CD8-positive, alpha-beta memory T cell (primary cell): ENCODE results near the gene SYT9. TPM values are rescaled to one million over a fixed set of nuclear protein-coding genes. Genes with fewer than 3 reads are reported as not detected.

ENCODE experiments used
- CTCF ChIA-PET: fragments of 350-600 bp; sonication (Branson Sonifier 250); formaldehyde crosslinking; loops from one replicate; lab custom pipeline; 2021; ENCODE audit warnings: antibody characterized with exemption; lab: Charles Lee
- POLR2A ChIA-PET: fragments of 350-600 bp; sonication (Branson Sonifier 250); formaldehyde crosslinking; loops from one replicate; lab custom pipeline; 2021; ENCODE audit warnings: antibody characterized with exemption; lab: Charles Lee
- DNase-seq, 5 donors: peaks; one replicate each; pipeline versions ENCODE4 v3.0.0 to v3.0.0-alpha.2; 2020 to 2022; ENCODE audit warnings: mixed read lengths in 1 of 5
- H3K27ac ChIP-seq: one replicate; pipeline ENCODE4 v1.7.0; 2013; ENCODE audit warnings: low read depth, mild to moderate bottlenecking, low read length, moderate library complexity
- H3K27me3 ChIP-seq: 2 replicates; pipeline ENCODE4 v1.7.0; 2013; ENCODE audit warnings: low read length, mild to moderate bottlenecking; ENCODE audit not compliant: insufficient read depth, poor library complexity, severe bottlenecking
- H3K36me3 ChIP-seq: 2 replicates; pipeline ENCODE4 v1.7.0; 2013; ENCODE audit warnings: mild to moderate bottlenecking, low read length, moderate library complexity; ENCODE audit not compliant: insufficient read depth
- H3K4me1 ChIP-seq: 2 replicates; pipeline ENCODE4 v1.7.0; 2013; ENCODE audit warnings: mild to moderate bottlenecking, low read length, moderate library complexity; ENCODE audit not compliant: insufficient read depth
- H3K4me3 ChIP-seq: 2 replicates; pipeline ENCODE4 v1.7.0; 2013; ENCODE audit warnings: mild to moderate bottlenecking, low read length
- H3K9me3 ChIP-seq: 2 replicates; pipeline ENCODE4 v1.7.0; 2013; ENCODE audit warnings: mild to moderate bottlenecking, low read length
- H3K27ac Mint-ChIP-seq, 8 donors: one replicate each; pipeline ENCODE4 v1.8.0; 2020 to 2021; ENCODE audit warnings: mixed read lengths in 8 of 8, mild to moderate bottlenecking in 6 of 8, inconsistent platforms in 3 of 8, moderate library complexity in 3 of 8
- H3K27me3 Mint-ChIP-seq, 2 donors: one replicate each; pipeline ENCODE4 v1.8.0; 2020 to 2021; ENCODE audit warnings: mixed read lengths in 2 of 2, mild to moderate bottlenecking in 1 of 2, moderate library complexity in 1 of 2
- H3K36me3 Mint-ChIP-seq, 3 donors: one replicate each; pipeline ENCODE4 v1.8.0; 2020 to 2021; ENCODE audit warnings: mixed read lengths in 3 of 3, inconsistent platforms in 1 of 3, mild to moderate bottlenecking in 1 of 3
- H3K4me1 Mint-ChIP-seq, 3 donors: one replicate each; pipeline ENCODE4 v1.8.0; 2020 to 2021; ENCODE audit warnings: mixed read lengths in 3 of 3, inconsistent platforms in 1 of 3, mild to moderate bottlenecking in 1 of 3
- H3K4me3 Mint-ChIP-seq, 7 donors: one replicate each; pipeline ENCODE4 v1.8.0; 2020 to 2021; ENCODE audit warnings: mixed read lengths in 7 of 7, mild to moderate bottlenecking in 6 of 7, moderate library complexity in 4 of 7, inconsistent platforms in 2 of 7
- H3K9me3 Mint-ChIP-seq, 5 donors: one replicate each; pipeline ENCODE4 v1.8.0; 2020 to 2022; ENCODE audit warnings: mixed read lengths in 5 of 5, mild to moderate bottlenecking in 3 of 5, moderate library complexity in 2 of 5, inconsistent platforms in 1 of 5
- polyA plus RNA-seq: library from polyadenylated mRNA; unstranded; fragments of 300-500 nt; fragmentation: Illumina TruSeq; gene quantifications from one replicate; pipeline ENCODE4 v1.2.3, GENCODE V29; 2021
- total RNA-seq, 2 experiments: library from RNA; stranded (reverse); gene quantifications; one replicate each; pipeline ENCODE4 v1.2.3, GENCODE V29; 2021

The SYT9 gene
- total and polyA plus RNA-seq, 3 experiments from 2014 or later, result not detected

- ChIA-PET CTCF (no interaction called here), POLR2A (no interaction called here)
- H3K27me3 Mint-ChIP-seq, result peaks cover 1 to 3% of the 10 kb centered on the region in 2 donors
- DNase-seq, result no peak
- Histone ChIP-seq H3K9me3 (no peaks in the 10 kb centered on the region), H3K36me3 (no peaks in the 10 kb centered on the region), H3K27me3 (no peaks in the 10 kb centered on the region), H3K4me1 (peaks cover 6% of the 10 kb centered on the region), H3K4me3 (no peak overlapping the region), H3K27ac (no peak overlapping the region)
- no peak overlapping the region for H3K27ac Mint-ChIP-seq
- peaks cover 0 to 5% (median 4%) of the 10 kb centered on the region in 3 donors for H3K4me1 Mint-ChIP-seq
- H3K9me3 Mint-ChIP-seq, result no peaks in the 10 kb centered on the region
- no peaks in the 10 kb centered on the region for H3K36me3 Mint-ChIP-seq
- H3K4me3 Mint-ChIP-seq, result no peak overlapping the region
Observed at GRCh38 chr11:7467652-7468051, 215.9 kb downstream of the SYT9 start.

- DNase-seq, result no peak
- Mint-ChIP-seq H3K36me3 (no peaks in the 10 kb centered on the region), H3K27me3 (peaks cover 1 to 3% of the 10 kb centered on the region in 2 donors), H3K4me1 (no peaks in the 10 kb centered on the region), H3K9me3 (no peaks in the 10 kb centered on the region), H3K27ac (no peak overlapping the region), H3K4me3 (no peak overlapping the region)
- Histone ChIP-seq H3K27ac (no peak overlapping the region), H3K27me3 (no peaks in the 10 kb centered on the region), H3K4me3 (no peak overlapping the region), H3K36me3 (no peaks in the 10 kb centered on the region), H3K4me1 (no peaks in the 10 kb centered on the region), H3K9me3 (no peaks in the 10 kb centered on the region)
- ChIA-PET CTCF (interaction anchor here (0.8 kb wide), 1 partner anchor 19 kb away, joined by 3 read pairs; no protein-coding TSS in a partner anchor), POLR2A (no interaction called here)
Observed at GRCh38 chr11:7469351-7469865, 217.7 kb downstream of the SYT9 start.

- H3K9me3 Mint-ChIP-seq, result no peaks in the 10 kb centered on the region
- no peak for DNase-seq
- peaks cover 1 to 3% of the 10 kb centered on the region in 2 donors for H3K27me3 Mint-ChIP-seq
- ChIA-PET CTCF (interaction anchor here (0.8 kb wide), 1 partner anchor 29 kb away, joined by 4 read pairs; no protein-coding TSS in a partner anchor), POLR2A (no interaction called here)
- Histone ChIP-seq H3K4me1 (no peaks in the 10 kb centered on the region), H3K4me3 (no peak overlapping the region), H3K36me3 (no peaks in the 10 kb centered on the region), H3K27me3 (no peaks in the 10 kb centered on the region), H3K9me3 (no peaks in the 10 kb centered on the region), H3K27ac (no peak overlapping the region)
- no peaks in the 10 kb centered on the region for H3K36me3 Mint-ChIP-seq
- no peaks in the 10 kb centered on the region for H3K4me1 Mint-ChIP-seq
- H3K27ac Mint-ChIP-seq, result no peak overlapping the region
- no peak overlapping the region for H3K4me3 Mint-ChIP-seq
Observed at GRCh38 chr11:7471071-7471470, 219.4 kb downstream of the SYT9 start.

- no peak overlapping the region for H3K4me3 Mint-ChIP-seq
- no peaks in the 10 kb centered on the region for H3K4me1 Mint-ChIP-seq
- Histone ChIP-seq H3K36me3 (no peaks in the 10 kb centered on the region), H3K9me3 (no peaks in the 10 kb centered on the region), H3K4me3 (no peak overlapping the region), H3K4me1 (no peaks in the 10 kb centered on the region), H3K27me3 (no peaks in the 10 kb centered on the region), H3K27ac (no peak overlapping the region)
- H3K9me3 Mint-ChIP-seq, result no peaks in the 10 kb centered on the region
- no peak overlapping the region for H3K27ac Mint-ChIP-seq
- peaks cover 0 to 4% of the 10 kb centered on the region in 2 donors for H3K27me3 Mint-ChIP-seq
- H3K36me3 Mint-ChIP-seq, result no peaks in the 10 kb centered on the region
- ChIA-PET CTCF (no interaction called here), POLR2A (no interaction called here)
- DNase-seq, result no peak
Observed at GRCh38 chr11:7473717-7474116, 222.0 kb downstream of the SYT9 start.

DNA sequence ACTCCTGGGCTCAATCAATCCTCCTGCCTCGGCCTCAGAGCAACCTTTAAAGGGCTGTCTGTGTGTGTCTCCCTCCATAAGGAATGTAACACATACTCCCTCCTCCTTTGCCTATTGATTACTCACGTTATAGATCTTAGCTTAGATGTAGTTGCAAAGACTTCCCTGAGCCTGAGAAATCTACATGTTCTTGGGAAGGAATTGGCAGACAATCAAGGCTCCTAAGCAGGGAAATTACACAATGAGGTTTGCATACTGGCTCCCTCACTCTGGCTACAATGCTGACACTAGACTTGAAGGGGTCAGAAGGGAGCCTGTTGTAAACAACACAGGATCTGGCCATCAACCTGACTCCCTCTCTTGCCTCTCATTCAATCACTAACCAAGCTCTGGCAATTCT lies 228.4 kb downstream of the SYT9 start:
- H3K9me3 Mint-ChIP-seq, result no peaks in the 10 kb centered on the region
- no peaks in the 10 kb centered on the region for H3K4me1 Mint-ChIP-seq
- H3K27ac ChIP-seq, result no peak overlapping the region
- no peaks in the 10 kb centered on the region for H3K36me3 ChIP-seq
- no peaks in the 10 kb centered on the region for H3K4me1 ChIP-seq
- H3K36me3 Mint-ChIP-seq, result no peaks in the 10 kb centered on the region
- H3K4me3 ChIP-seq, result no peak overlapping the region
- H3K9me3 ChIP-seq, result no peaks in the 10 kb centered on the region
- no peaks in the 10 kb centered on the region for H3K27me3 ChIP-seq
- no peak overlapping the region for H3K4me3 Mint-ChIP-seq
- H3K27ac Mint-ChIP-seq, result no peak overlapping the region
- CTCF ChIA-PET, result no interaction called here
- DNase-seq, result no peak
- peaks cover 5 to 9% of the 10 kb centered on the region in 2 donors for H3K27me3 Mint-ChIP-seq
- POLR2A ChIA-PET, result no interaction called here

GRCh38 chr11:7484131-7484530 lies 232.4 kb downstream of the SYT9 start:
- ChIA-PET CTCF (interaction anchor here (1.0 kb wide), 1 partner anchor 181 kb away, joined by 3 read pairs; no protein-coding TSS in a partner anchor), POLR2A (no interaction called here)

DNA sequence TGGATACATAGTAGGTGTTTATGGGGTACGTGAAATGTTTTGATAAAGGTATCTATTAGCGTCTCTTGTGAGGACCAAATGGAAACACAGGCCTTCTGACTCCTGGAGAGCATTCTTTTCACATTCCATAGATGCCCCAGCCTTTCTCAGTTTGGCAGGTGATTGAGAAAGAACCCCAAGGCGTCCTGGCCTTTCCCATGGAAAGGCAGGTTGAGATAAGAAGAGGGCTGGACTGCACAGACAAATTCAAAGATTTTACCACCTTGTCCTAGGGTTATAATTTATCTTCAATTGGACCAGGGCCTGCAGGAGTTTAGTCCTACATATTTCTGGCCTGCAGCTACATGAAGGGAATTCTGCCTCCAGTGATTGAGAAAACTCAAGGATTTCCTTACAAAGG lies 232.9 kb downstream of the SYT9 start:
- Mint-ChIP-seq H3K27me3 (peaks cover 7 to 17% of the 10 kb centered on the region in 2 donors), H3K9me3 (no peaks in the 10 kb centered on the region), H3K4me1 (no peaks in the 10 kb centered on the region), H3K36me3 (no peaks in the 10 kb centered on the region), H3K4me3 (no peak overlapping the region), H3K27ac (no peak overlapping the region)
- no peak for DNase-seq
- no peaks in the 10 kb centered on the region for H3K27me3 ChIP-seq
- H3K27ac ChIP-seq, result no peak overlapping the region
- POLR2A ChIA-PET, result no interaction called here
- no peaks in the 10 kb centered on the region for H3K4me1 ChIP-seq
- no peak overlapping the region for H3K4me3 ChIP-seq
- CTCF ChIA-PET, result interaction anchor here (1.0 kb wide), 1 partner anchor 181 kb away, joined by 3 read pairs; no protein-coding TSS in a partner anchor
- no peaks in the 10 kb centered on the region for H3K9me3 ChIP-seq
- H3K36me3 ChIP-seq, result no peaks in the 10 kb centered on the region

More at GRCh38 chr11:7484131-7484530, 232.4 kb downstream of the SYT9 start:
- Histone ChIP-seq H3K4me3 (no peak overlapping the region), H3K36me3 (no peaks in the 10 kb centered on the region), H3K27ac (no peak overlapping the region), H3K9me3 (no peaks in the 10 kb centered on the region), H3K4me1 (no peaks in the 10 kb centered on the region), H3K27me3 (no peaks in the 10 kb centered on the region)
- Mint-ChIP-seq H3K27me3 (peaks cover 7 to 17% of the 10 kb centered on the region in 2 donors), H3K4me1 (no peaks in the 10 kb centered on the region), H3K4me3 (no peak overlapping the region), H3K9me3 (no peaks in the 10 kb centered on the region), H3K36me3 (no peaks in the 10 kb centered on the region), H3K27ac (no peak overlapping the region)
- no peak for DNase-seq

DNA sequence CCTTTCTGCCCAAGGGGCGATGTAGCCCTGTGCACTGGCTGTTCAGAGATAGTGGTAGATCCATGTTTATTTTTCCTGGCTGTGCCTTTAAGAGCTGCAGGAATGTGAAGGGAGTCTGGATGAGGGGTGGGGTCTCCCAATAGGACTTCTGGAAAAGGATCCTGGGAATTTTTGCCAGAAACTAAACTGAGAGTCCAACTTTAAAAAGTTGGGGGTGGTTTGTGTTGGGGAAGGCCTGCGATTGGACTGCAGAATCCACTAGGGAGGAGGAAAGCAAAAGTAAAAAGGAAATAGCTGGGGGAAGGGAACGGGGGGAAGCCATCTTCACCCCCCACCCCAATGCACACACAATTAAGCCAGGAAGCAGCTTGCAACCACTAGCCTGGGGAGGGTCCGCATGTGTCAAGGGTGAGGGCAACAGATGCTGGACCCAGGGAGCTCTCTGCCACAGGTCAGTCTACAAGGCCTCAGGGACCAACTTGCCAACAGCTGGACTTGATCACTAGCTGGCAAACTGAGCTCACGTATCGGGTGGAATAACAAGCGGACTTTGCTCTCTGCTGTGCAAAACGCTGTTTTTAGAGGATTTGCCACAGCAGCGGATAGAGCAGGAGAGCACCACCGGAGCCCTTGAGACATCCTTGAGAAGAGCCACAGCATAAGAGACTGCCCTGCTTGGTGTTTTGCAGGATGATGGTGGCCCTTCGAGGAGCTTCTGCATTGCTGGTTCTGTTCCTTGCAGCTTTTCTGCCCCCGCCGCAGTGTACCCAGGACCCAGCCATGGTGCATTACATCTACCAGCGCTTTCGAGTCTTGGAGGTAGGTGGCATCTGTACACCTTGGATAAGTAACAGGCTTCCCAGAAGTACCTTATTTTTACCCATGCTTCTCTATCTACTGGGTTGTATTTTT lies 233.7 kb downstream of the SYT9 start, which contains the start of gene OLFML1:
OLFML1 (plus strand) TSS at position 321 of the 912 bp plus-strand sequence; CDS start at position 691, 370 bp downstream.
- H3K27me3 Mint-ChIP-seq, result peaks cover 7 to 17% of the 10 kb centered on the region in 2 donors
- no peaks in the 10 kb centered on the region for H3K36me3 Mint-ChIP-seq
- DNase-seq, result no peak
- H3K4me3 ChIP-seq, result no peak within 1 kb of the TSS
- H3K27ac Mint-ChIP-seq, result no peak within 1 kb of the TSS
- no peaks in the 10 kb centered on the region for H3K9me3 Mint-ChIP-seq
- H3K27ac ChIP-seq, result no peak within 1 kb of the TSS
- H3K27me3 ChIP-seq, result no peaks in the 10 kb centered on the region
- H3K9me3 ChIP-seq, result no peaks in the 10 kb centered on the region
- H3K4me1 ChIP-seq, result no peaks in the 10 kb centered on the region
- H3K4me1 Mint-ChIP-seq, result no peaks in the 10 kb centered on the region
- no peaks in the 10 kb centered on the region for H3K36me3 ChIP-seq
- CTCF ChIA-PET, result interaction anchor here (1.0 kb wide), 1 partner anchor 180 kb away, joined by 3 read pairs; no protein-coding TSS in a partner anchor
- POLR2A ChIA-PET, result no interaction called here
- no peak within 1 kb of the TSS for H3K4me3 Mint-ChIP-seq
